ENCODE results near the gene PLCD1. TPM values are rescaled to one million over a fixed set of nuclear protein-coding genes. Genes with fewer than 3 reads are reported as not detected.
A peak's percentile ranks its signal among the peaks of the same experiment; 100 is the strongest.

PLCD1 gene
- total RNA-seq, 1 donor, result 23.2 TPM

GRCh38 chr3:38028621-38029361 is 651 bp downstream of the PLCD1 start:
- peaks cover 4% of the 10 kb centered on the region for H4K20me1 ChIP-seq (ENCODE audit: insufficient read depth, low read length)
- no peak overlapping the region for H3K27ac ChIP-seq (ENCODE audit: low read depth, low read length)
- H3K4me2 ChIP-seq (ENCODE audit: insufficient read depth, low read length), result peak overlapping the region; percentile 88
- no peaks in the 10 kb centered on the region for H3K27me3 ChIP-seq (ENCODE audit: insufficient read depth, low read length)
- H2AFZ ChIP-seq (ENCODE audit: low read length), result peak overlapping the region; percentile 78
- TF ChIP-seq CTCF (IDR thresholded peaks at IDR 0.05; ENCODE audit: extremely low read depth, low read depth, low read length), result no peak
- H3K36me3 ChIP-seq (ENCODE audit: insufficient read depth, low read length), result no peaks in the 10 kb centered on the region
- H3K4me1 ChIP-seq (ENCODE audit: insufficient read depth, low read length), result peaks cover 36% of the 10 kb centered on the region
- peak overlapping the region; percentile 82 for H3K4me3 ChIP-seq (ENCODE audit: insufficient read depth, low read length)
- H3K79me2 ChIP-seq (ENCODE audit: insufficient read depth, low read length), result peaks cover 16% of the 10 kb centered on the region
- H3K9me3 ChIP-seq (ENCODE audit: low read depth, low read length), result no peaks in the 10 kb centered on the region
- DNase-seq (ENCODE audit: insufficient read length, low spot score, missing footprints), result peak; percentile 92

- Histone ChIP-seq H4K20me1 (ENCODE audit: insufficient read depth, low read length) (peaks cover 4% of the 10 kb centered on the region), H3K27ac (ENCODE audit: low read depth, low read length) (no peak overlapping the region), H2AFZ (ENCODE audit: low read length) (no peak overlapping the region), H3K4me3 (ENCODE audit: insufficient read depth, low read length) (peak overlapping the region; percentile 82), H3K4me2 (ENCODE audit: insufficient read depth, low read length) (peak overlapping the region; percentile 88), H3K4me1 (ENCODE audit: insufficient read depth, low read length) (peaks cover 36% of the 10 kb centered on the region), H3K27me3 (ENCODE audit: insufficient read depth, low read length) (no peaks in the 10 kb centered on the region), H3K9me3 (ENCODE audit: low read depth, low read length) (no peaks in the 10 kb centered on the region), H3K36me3 (ENCODE audit: insufficient read depth, low read length) (no peaks in the 10 kb centered on the region), H3K79me2 (ENCODE audit: insufficient read depth, low read length) (peaks cover 22% of the 10 kb centered on the region)
- DNase-seq (ENCODE audit: insufficient read length, low spot score, missing footprints), result peak; percentile 61
- TF ChIP-seq CTCF (IDR thresholded peaks at IDR 0.05; ENCODE audit: extremely low read depth, low read depth, low read length), result no peak
Measured at GRCh38 chr3:38027466-38028465, 1.7 kb downstream of the PLCD1 start.

GRCh38 chr3:38026856-38027255 is 2.6 kb downstream of the PLCD1 start:
- Histone ChIP-seq H3K36me3 (ENCODE audit: insufficient read depth, low read length) (no peaks in the 10 kb centered on the region), H2AFZ (ENCODE audit: low read length) (no peak overlapping the region), H3K27me3 (ENCODE audit: insufficient read depth, low read length) (no peaks in the 10 kb centered on the region), H3K4me2 (ENCODE audit: insufficient read depth, low read length) (no peak overlapping the region), H3K9me3 (ENCODE audit: low read depth, low read length) (no peaks in the 10 kb centered on the region), H3K79me2 (ENCODE audit: insufficient read depth, low read length) (peaks cover 24% of the 10 kb centered on the region), H3K27ac (ENCODE audit: low read depth, low read length) (no peak overlapping the region), H3K4me3 (ENCODE audit: insufficient read depth, low read length) (no peak overlapping the region), H3K4me1 (ENCODE audit: insufficient read depth, low read length) (peaks cover 34% of the 10 kb centered on the region), H4K20me1 (ENCODE audit: insufficient read depth, low read length) (peaks cover 4% of the 10 kb centered on the region)
- peak; percentile 57 for DNase-seq (ENCODE audit: insufficient read length, low spot score, missing footprints)
- no peak for TF ChIP-seq CTCF (IDR thresholded peaks at IDR 0.05; ENCODE audit: extremely low read depth, low read depth, low read length)
